ENCODE data around the gene PPP1R9A.

GRCh38 chr7:95245828-95246500 lies 338.6 kb downstream of the PPP1R9A start:
- TF ChIP-seq CTCF (conservative IDR thresholded peaks at IDR 0.05; ENCODE audit: low read depth, low read length) (no peak), EZH2 (IDR thresholded peaks at IDR 0.05; ENCODE audit: low read length, unreplicated experiment) (no peak)

All from PC-3 (cell line).